Adipose tissue (tissue), 3 donors: ENCODE measurements around the gene RNU5B-1. TPM values are rescaled to one million over a fixed set of nuclear protein-coding genes. Genes with fewer than 3 reads are reported as not detected.

Source experiments
- polyA plus RNA-seq, 3 donors: library from polyadenylated mRNA; stranded (reverse); fragments of 200-250 nt; gene quantifications; one replicate each; pipeline ENCODE4 v1.2.3, GENCODE V29; 2013
- donor health status: healthy with polysubstance abuse.
- donor health status: Bipolar disorder and iron deficiency.
- donor health status: healthy.

RNU5B-1 gene
- polyA plus RNA-seq, 3 donors, result not detected

Other genes starting within 250 kb of the RNU5B-1 start
- gene RASL12, start 236.7 kb upstream of the RNU5B-1 start, polyA plus RNA-seq, result 10 to 100 TPM in 1 of 3 donors, 1 to 10 TPM in 2; 1.7 to 21.6 (median 6.7) TPM
- under 1 TPM in 1 of 3 donors, not detected in 2; 0.03 TPM for gene KBTBD13, start 227.9 kb upstream of the RNU5B-1 start, polyA plus RNA-seq
- gene UBAP1L, start 189.5 kb upstream of the RNU5B-1 start, polyA plus RNA-seq, result 1 to 10 TPM; 1.3 to 2.2 (median 1.5) TPM
- 10 to 100 TPM in 2 of 3 donors, 1 to 10 TPM in 1; 6.6 to 16.2 (median 13.9) TPM for gene PDCD7, start 170.9 kb upstream of the RNU5B-1 start, polyA plus RNA-seq
- gene CLPX, start 119.3 kb upstream of the RNU5B-1 start, polyA plus RNA-seq, result 10 to 100 TPM in 2 of 3 donors, 1 to 10 TPM in 1; 9.0 to 19.9 (median 13.4) TPM
- 10 to 100 TPM in 2 of 3 donors, 1 to 10 TPM in 1; 2.6 to 20.0 (median 13.0) TPM for gene CILP, start 93.2 kb upstream of the RNU5B-1 start, polyA plus RNA-seq
- 1 to 10 TPM; 5.6 to 9.3 (median 6.8) TPM for gene PARP16, start 17.8 kb upstream of the RNU5B-1 start, polyA plus RNA-seq
- not detected for gene RNU5A-1, start 8.6 kb upstream of the RNU5B-1 start, polyA plus RNA-seq
- under 1 TPM in 2 of 3 donors, not detected in 1; 0.01 to 0.79 TPM for gene IGDCC3, start 73.3 kb downstream of the RNU5B-1 start, polyA plus RNA-seq
- gene IGDCC4, start 118.3 kb downstream of the RNU5B-1 start, polyA plus RNA-seq, result 1 to 10 TPM in 1 of 3 donors, under 1 TPM in 2; 0.14 to 4.2 (median 0.62) TPM
- gene DPP8, start 213.0 kb downstream of the RNU5B-1 start, polyA plus RNA-seq, result 10 to 100 TPM in 2 of 3 donors, 1 to 10 TPM in 1; 8.4 to 10.8 (median 10.5) TPM
- 10 to 100 TPM; 11.2 to 20.8 (median 14.6) TPM for gene HACD3, start 225.8 kb downstream of the RNU5B-1 start, polyA plus RNA-seq